ENCODE measurements around the gene NRARP.

The NRARP gene

DNA sequence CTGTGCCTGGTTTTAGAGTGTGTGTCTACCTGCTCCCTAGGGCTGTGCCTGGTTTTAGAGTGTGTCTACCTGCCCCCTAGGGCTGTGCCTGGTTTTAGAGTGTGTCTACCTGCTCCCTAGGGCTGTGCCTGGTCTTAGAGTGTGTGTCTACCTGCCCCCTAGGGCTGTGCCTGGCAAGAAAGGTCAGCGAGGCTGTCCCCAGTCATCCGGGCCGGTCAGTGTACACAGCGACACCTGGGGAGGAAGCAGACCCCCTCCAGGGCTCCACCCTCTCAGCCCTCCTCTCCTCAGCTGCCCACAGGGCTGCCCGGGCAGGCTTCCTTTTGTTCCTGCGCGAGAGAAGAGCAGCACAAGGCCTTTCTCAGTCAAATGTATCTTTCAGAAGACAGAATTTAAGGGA is 4.1 kb downstream of the NRARP start:
- no peak for DNase-seq

DNA sequence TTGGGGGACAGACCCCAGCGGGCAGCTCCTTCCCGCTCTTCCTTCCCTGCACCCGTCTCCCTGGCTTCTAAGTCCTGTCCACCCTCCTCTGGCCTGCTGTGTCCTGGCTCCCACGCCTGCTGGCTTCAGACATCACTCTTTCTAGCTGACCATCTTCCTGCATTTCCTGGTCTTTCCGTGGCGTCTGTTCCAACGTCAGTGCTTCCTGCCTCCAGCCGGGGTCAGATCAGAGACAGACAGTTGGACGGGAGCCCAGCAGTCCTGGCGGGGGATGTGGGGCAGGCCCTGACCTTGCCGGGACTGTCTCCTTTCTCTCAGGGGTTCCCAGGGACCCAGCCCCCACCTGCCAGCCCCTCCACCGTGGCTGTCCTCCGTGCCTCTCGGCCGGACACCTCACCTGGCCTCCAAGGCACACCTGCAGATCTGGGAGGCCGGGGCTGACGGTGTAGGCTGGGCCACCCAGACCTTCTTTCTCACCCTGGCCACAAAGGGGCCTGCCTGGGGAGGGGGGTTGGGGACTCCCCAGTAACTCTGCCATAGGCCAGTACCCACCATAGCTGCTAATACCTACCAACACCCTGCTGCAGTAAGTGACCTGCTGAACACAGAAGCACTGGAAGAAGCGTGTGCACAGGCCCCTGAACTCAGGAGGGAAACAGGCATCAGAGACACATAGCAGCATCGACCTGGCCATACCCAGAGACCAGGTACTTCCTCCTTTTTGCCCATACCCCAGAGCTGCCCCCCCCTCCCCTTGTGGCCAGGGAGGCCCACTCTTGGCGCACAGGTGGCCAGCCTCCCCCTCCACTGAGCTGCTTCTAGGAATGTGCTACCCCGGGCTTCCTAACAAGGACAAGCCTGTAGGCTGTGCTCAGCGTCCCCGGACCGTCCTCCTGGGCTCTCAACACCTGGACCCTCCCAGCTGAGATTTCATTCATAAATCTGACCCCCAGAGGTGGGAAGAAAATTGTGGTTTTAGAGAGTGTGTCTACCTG is 5.1 kb downstream of the NRARP start:
- DNase-seq = no peak

DNA sequence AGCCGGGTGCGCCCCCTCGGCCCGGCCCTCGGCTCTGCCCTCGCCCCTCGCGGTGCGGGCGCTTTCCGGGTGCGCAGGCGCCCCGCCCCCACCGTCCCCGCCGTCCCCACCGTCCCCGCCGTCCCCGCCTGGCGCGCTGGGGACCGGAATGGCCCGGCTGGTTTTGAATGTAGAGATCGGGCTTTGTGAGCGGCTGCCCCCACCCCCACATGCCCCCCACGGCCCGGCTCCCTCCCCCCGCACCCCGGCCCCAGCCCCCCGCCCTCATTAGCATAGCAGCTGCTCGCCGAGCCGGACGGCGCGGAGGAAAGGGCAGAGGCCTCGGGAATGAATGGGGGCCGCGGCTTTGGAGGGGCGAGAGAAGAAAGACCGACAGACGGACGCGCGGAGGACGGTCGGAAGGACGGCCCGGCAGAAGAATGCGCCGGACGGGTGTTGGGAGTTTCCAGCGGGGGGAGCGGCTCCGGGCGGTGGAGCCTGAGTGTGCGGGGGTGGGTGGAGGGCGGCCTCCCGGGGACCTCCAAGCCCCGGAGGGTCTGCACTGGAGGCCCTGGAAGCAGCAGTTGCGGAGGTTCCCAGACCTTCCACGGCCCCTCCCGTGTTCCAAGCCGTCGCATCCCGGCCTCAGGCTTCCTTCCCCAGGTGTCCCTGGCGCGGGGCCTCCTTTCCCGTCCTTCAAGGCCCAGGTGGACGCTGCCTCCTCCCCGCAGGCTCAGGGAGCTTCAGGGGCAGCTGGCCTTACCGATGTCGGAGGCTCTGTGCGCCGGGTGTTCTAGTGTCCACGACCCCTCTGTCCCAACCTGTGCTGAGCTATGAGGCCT is 6.0 kb downstream of the NRARP start:
- no peak for DNase-seq

DNA sequence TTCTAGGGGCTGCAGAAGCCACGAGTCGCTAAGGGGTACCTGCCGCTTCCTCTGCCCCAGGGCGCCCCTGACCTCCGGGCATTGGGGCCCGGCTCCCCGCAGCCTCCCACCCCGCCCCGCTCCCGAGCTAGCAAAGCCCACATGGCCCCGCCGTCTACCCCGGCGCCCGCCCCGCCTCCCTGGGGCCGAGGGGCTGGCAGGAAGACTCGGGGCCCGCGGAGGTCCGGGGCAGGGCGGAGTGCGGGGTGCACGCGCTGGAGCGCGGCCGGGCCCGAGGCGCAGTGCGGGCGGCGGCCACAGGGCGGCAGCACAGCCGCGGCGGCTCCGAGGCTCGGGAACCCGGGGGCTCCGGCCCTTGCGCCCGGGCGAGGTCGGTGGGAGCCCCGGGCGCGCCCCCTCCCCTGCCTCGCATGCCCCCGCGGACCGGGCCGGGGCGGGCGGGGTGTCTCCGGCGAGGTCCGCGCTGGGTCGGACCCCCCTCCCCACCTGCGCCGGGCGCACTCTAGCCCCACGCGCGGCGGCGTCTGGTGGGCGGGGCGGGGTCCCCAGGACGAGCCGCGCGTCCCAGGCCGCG is 6.7 kb downstream of the NRARP start:
- DNase-seq = no peak

DNA sequence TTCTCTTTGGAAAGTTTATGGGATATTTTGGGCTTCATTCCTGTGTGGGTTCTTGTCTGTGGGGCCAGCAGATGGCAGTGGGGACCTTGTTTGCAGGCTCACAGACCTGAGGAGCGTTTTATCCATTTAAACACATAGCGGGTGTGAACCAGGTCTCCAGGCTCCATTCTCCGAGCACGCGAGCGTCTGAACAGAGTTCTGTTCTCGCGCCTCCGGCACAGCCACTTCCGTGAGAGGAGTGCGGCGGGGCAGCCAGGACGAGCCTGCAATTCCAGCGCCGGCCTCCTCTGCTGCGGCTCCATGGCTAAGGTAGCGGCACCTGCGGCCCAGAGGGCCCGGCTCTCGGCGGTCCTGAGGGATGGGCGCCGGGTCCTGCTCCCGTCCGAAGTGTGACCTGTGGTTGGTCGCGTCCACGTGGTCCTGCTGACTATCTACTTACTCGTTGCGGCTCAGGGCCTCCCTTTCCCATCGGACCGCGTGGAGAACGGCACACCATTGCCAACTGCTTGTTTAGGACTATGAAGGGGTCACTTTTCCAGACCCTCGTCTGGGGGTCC is 7.3 kb downstream of the NRARP start:
- DNase-seq = no peak

DNA sequence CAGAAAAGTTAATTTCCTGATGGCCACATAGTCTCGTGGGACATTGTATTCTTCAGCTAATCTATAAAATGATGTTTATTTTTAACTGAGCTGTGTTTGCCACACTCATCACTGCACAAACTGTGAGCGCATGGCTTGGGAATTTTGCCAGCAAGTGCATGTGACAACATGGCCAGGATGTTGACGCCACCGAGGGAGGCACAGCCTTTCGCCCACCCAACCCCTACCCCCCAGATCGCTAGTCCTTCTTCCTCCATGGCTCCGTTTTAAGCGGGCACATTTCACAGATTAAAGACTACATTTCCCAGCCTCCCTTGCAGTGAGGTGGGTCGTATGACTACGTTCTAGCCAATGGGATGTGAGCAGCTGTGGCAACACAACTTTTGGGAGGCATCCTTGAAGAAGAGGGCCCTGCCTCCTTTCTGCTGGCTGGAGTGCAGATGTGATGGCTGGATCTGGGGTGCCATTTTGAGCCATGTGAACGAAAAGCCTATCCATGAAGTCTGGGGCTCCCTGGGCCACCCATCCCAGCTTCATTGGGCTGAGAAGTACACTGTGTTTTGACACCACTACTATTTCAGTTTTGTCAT is 7.9 kb downstream of the NRARP start:
- no peak for DNase-seq

DNA sequence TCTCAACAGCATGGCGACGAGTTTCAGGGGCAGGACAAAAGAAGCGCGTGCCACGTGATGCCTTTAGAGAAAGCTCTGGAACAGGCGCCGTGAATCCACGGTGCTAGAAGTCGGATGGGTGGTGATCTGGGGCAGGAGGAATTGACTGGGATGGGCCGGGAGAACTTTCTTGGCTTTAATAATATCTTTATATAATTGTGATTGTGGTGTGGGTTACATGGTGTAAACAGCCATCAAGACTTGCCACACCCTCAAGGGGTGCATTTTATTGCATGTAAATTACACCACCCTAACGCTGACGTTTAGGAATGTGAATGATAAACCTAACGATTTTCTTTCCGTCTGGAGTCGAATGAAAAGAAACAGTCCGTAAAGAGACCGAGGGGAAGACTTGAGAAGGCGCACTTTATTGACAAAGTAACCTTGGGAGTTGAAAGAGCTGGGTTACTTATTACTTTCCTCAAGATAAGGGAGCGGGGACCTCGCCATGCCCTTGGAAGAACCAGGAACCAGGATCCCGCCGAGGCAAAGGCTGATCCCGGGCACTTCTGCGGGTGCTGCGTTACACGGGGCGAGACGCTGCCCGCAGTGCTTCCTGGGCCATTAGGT is 8.5 kb downstream of the NRARP start:
- no peak for DNase-seq

DNA sequence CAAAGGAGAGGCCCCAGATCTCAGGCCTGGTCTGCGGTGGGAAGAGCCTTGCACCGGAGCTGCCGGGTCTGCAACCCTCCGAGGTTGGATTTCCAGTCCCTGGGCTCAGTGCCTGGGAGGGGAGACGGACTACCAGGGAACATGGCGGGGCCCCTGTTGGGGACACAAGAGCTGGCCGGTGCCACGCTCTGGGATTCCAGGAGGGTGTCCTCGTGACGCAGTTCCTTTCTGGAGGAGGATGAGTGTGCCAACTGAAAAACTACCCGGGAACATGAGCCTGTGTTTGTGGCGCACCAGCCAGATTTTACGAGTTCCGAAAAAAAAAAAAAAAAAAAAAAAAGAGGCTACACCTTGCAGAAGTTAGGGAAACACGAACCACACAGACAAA is 9.0 kb downstream of the NRARP start:
- no peak for DNase-seq

DNA sequence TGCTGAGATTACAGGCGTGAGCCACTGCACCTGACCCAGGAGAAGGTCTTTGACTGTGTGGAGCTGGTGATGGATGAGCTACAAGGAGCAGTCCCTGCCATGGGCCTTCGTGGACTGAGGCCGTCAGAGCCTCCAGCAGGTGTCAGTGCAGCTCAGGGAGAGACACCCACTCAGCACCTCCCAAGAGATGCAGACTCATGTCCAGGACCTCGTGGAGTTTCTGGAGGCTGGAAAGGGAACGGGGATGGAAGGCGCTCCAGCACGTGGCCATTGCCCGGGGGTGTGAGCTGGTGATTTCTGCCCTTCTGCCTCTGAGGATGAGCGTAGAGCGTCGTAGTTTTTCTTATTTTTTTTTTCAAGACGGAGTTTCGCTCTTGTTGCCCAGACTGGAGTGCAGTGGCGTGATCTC is 15.1 kb downstream of the NRARP start:
- DNase-seq = no peak

DNA sequence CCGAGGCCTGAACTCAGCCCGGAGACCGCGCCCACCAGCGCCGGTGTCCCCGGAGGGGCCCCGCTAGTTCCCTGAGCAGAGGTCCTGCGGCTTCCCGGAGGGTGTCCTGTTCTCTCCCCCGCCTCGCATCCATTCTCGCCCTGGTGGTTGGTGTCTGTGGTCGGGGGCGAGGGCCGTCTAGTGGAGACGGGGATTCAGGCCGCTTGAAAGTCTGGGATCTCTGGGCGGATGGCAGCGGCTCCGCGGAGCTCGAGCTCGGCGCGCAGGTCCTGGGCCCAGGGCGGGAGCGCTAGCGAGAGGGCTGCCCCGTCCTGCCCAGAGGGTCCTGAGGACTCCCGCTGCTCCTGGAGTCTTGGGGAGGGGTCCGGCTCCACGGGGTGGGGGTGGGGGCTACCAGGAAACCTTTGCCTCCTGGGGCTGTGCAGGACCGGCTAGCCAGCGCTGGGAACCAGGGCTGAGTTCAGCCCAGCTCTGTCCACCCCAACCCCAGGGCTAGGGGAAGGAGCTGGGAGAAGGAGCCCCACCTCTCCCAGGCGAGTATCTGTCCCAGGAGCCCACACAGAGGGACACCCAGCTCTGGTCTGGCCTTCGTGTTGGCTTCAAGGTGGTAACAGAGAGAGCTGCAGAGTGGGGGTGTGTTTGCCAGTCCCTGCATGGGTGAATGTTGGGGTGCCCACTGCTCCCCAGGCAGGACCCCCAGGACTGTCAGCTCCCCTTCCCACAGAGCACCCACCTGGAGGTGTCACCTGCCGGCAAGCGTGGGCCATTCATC is 20.5 kb downstream of the NRARP start:
- no peak for DNase-seq

DNA sequence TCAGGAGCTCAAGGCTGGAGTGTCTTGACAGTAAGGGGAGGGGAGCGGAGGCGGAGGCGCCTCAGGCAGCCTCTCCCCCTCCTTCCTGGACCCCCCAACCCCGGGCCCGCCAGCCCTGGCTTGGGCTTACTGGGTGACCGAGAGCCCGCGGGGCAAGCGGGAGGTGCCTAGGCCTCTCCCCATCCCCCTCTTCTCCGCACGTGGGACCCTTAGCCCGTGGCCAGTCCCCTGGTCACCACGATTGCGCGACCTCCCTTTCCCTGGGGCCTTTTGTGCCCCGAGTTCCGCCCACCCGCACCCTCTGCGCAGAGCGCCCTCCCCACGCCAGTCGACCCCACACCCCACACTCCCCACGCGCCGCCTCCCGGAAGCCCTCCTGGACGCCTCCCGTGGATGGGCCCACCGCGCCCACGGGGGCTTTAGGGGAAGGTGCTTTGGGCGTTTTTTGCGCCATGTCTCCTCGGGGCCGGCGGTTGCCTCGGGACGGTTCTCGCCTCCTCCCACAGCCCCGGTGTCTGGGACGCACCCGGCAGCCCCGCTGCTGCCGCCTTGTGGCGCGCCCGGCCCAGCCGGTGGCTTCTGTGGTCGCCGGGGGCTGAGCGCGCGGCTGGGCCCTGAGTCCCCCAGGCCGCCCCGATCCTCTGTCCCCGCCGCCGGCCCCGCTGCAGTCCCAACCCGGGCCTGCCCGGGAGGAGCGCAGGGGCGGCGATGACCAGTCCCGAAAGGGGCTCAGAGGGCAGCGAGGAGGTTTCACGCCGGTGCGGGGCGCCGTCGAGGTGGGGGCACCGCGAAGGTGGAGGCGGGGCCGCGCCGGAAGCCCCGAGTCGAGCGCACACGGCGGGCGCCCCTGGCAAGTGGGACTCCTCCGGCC is 21.4 kb downstream of the NRARP start:
- no peak for DNase-seq

DNA sequence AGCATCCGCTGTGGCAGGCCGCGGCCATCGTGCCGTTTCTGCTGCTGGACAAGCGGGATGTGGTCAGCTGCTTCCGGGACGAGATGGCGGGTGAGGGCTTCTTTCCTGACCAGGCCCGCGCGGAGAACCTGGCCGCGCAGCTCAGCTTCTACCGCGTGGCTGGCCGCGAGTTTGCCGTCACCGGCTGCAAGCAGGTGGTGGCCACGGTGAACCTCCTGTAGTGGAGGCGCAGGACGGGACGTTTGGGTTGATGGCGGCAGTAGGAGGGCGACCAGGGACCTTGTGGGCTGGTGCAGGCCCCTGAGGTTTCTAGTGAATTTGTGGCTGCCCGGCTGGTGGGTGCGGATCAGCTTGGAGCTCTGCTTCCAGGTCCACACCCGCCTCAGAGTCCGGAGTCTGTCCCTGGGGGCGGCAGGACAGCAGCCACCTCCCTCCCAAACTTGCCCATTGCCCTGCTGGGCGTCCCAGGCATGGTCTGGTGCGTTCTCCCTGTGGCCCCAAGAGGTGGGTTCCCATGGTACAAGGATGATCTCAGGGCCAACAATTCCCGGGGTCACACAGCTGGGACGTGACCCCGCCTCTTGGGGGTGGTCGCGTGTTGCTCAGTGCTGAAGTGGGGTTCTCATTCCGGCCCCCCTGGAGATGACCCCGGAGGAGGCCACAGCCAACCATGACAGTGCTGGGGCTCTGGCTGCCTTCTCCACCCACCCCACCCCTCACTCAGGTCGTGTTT is 22.2 kb downstream of the NRARP start:
- DNase-seq = no peak

DNA sequence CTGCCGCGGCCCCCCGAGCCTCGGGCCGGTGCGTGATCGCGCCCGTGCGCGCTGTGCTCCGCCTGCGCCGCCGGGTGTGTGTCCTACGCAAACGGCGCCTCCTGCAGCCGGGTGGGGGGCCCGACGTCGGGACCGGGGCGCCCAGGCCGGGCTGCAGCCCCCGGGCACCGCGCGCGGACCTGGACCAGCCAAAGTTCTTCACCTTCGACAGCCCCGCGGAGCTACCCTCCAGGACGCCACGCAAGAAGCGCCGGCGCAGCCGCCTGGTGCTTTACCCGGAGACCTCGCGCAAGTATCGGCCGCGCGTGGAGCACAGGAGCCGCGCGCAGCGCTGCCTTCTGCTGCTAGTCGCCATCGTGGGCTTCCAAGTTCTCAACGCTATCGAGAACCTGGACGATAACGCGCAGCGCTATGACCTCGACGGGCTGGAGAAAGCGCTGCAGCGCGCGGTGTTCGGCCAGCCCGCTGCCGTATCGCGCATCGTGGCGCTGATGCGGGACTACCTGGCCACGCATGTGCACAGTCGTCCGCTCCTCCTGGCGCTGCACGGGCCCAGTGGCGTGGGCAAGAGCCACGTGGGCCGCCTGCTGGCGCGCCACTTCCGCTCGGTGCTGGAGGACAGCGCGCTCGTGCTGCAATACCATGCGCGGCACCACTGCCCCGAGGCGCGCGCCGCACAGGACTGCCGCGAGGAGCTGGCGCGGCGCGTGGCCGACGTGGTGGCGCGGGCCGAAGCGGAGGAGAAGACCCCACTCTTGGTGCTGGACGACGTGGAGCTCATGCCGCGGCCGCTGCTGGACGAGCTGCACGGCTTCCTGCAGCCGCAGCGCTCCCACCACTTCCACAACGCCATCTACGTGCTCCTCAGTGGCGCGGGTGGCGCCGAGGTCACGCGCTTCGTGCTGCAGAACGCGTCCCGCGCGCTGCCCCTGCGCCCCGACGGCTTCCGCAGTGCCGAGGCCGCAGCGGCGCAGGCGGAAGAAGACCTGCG is 23.1 kb downstream of the NRARP start:
- DNase-seq = no peak

DNA sequence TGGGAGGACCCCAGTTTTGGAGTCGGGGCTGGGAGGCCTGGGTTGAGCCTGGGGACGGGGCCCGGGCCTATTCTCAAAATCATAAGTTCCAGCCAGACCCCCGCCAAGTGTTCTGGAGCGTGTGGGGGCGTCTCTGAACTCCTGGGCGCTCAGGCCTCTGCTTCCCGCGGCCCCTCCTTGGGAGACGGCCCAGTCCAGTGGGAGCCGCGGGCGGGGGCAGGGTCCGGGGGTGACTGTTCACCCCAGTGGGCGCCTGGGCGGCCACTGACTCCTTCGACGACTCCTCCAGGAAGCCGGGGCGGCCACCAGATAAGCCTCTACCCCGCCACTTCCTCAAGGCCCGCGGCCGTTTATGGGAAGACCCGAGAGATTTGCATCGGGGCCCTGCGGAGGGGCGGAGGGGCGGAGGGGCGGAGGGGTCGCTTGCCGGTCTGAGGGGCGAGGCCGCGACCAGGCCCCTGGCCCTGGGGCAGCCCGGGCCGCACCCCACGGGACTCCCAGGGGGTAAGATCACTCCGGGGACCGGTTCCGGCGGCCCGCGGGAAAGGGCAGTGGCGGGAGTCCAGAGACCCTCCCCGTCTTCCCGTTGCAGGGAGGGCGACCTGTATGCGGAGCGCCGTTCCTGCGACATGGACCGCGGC is 23.9 kb downstream of the NRARP start:
- no peak for DNase-seq

DNA sequence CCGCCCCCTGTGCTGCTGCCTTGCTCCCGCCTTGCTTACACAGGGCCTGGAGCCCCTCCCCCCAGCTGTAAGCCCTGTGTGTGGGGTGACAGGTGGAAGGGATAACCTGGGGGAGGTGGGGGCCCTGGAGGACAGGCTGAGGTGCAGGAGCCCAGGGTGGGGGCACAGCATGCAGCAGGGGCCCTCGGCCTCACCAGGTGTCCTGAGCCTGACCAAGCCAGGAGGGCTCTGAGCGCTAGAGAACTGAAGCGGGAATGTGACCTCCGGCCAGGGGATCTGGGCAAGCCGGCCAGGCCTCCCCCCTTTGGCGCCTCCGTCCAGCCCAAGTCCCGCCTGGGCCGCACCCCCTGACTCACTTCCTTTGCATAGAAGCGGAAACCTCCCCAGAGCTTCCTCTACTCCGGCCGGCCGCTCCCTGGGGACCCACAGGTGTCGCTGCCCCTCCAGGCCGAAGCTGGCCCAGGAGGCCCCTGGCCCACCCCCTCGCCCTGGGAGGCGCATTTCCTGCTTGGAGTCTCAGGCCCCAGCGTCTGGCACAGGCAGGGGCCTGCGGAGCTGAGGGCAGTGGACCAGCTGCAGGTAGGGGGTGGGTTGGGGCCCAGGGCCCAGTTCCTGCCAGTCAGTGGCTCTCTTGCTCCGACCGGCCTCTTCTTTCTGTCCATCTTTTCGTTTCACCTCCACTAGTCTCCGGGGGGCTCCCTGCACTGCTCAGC is 24.6 kb downstream of the NRARP start, which contains the start of gene TOR4A:
TSS of gene TOR4A (plus strand) at position 398 of the 713 bp plus-strand sequence. CDS start 964 bp downstream, outside the sequence.
- DNase-seq = no peak

DNA sequence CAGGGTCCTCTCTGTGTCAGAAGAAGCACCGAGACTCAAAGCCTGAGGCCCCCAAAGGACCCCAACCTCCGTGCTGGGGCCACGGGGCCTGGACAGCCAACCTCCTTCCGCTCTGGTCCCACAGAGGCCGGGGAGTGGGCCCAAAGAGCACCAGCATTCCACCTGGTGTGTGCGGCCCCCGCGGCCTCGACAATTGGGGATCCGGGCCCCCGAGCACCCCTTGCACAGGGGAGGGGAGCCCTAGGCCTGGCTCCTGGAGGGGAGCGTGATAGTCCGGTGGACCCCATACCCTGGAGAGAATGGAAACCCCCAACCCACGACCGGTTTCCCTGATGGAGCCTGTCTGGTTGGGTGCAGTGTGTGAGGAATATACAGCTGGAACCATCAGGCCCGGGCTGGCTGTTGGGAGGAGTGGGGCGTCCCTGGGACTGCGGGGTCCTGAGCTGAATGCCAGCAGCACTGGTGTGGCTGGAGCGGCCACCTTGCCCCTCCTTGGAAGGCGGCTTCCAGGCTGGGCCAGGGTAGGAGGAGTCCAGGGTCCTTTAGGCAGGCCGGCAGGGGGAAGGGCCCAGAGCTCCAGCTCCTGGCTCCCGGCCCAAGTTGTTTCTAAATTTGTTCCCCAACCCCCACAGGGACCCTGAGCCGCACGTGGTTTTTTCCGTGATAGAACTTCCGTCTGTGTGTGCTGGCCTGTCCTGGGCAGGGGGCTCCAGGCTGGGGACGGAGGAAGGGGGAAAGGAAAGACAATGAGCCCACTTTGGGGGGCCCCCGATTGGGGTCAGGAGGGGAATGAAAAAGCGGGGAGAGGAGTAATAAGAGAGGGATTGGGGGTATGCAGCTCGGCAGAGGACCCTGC is 25.4 kb downstream of the NRARP start:
- no peak for DNase-seq
